Adipose tissue (tissue), 3 donors: ENCODE data around the gene SERPINB6. TPM values are rescaled to one million over a fixed set of nuclear protein-coding genes. Genes with fewer than 3 reads are reported as not detected.
"Not testable (repeated sequence)": the region's sequence is repeated elsewhere in the genome, so short reads cannot be mapped to it uniquely, and the experiment has no call there.

ENCODE experiments used
- H3K27ac ChIP-seq: one replicate; pipeline ENCODE4 v1.5.1; 2013; ENCODE audit warnings: low read depth, low read length
- WGBS, 3 donors: extraction: QIAGEN DNeasy Blood & Tissue Kit; methylation state at CpG; one replicate each; pipeline ENCODE4 v1.1.7; 2013; 5-methylcytosine and 5-hydroxymethylcytosine counted together
- polyA plus RNA-seq, 3 donors: library from polyadenylated mRNA; stranded (reverse); fragments of 200-250 nt; gene quantifications; one replicate each; pipeline ENCODE4 v1.2.3, GENCODE V29; 2013
- donor health status: healthy with polysubstance abuse.
- donor health status: Bipolar disorder and iron deficiency.
- donor health status: healthy.

The SERPINB6 gene
- polyA plus RNA-seq, 3 donors: 105 to 166 (median 139) TPM

- no peak overlapping the region for H3K27ac ChIP-seq
- WGBS, 3 donors: 68 to 90% (median 68%) methylated on average over 4 of the region's 4 CpGs
These were observed 11.2 kb upstream of the SERPINB6 start for GRCh38 chr6:2982426-2983117.

- 71 to 90% (median 74%) methylated on average over 3 of the region's 3 CpGs for WGBS, 3 donors
- H3K27ac ChIP-seq: no peak overlapping the region
These were observed 9.1 kb upstream of the SERPINB6 start for GRCh38 chr6:2980465-2980855.

- H3K27ac ChIP-seq: no peak overlapping the region
- 57 to 73% (median 66%) methylated on average over 2 of the region's 2 CpGs for WGBS, 3 donors
These were observed 8.6 kb upstream of the SERPINB6 start for GRCh38 chr6:2979819-2980464.

- no peak overlapping the region for H3K27ac ChIP-seq
- 80 to 88% (median 87%) methylated on average over 4 of the region's 4 CpGs for WGBS, 3 donors
These were observed 7.6 kb upstream of the SERPINB6 start for GRCh38 chr6:2978923-2979322.

GRCh38 chr6:2977799-2978590, 6.6 kb upstream of the SERPINB6 start:
- 83 to 94% (median 89%) methylated on average over 3 of the region's 3 CpGs for WGBS, 3 donors
- no peak overlapping the region for H3K27ac ChIP-seq

GRCh38 chr6:2977290-2977689, 5.9 kb upstream of the SERPINB6 start:
- H3K27ac ChIP-seq: no peak overlapping the region
- WGBS, 3 donors: 71 to 92% (median 87%) methylated on average over 5 of the region's 5 CpGs

- H3K27ac ChIP-seq: no peak overlapping the region
- WGBS, 3 donors: 70 to 78% (median 75%) methylated on average over 7 of the region's 7 CpGs
These were observed 5.3 kb upstream of the SERPINB6 start for GRCh38 chr6:2976571-2977085.

GRCh38 chr6:2976060-2976459, 4.7 kb upstream of the SERPINB6 start:
- no peak overlapping the region for H3K27ac ChIP-seq

GRCh38 chr6:2973676-2974075, 2.3 kb upstream of the SERPINB6 start:
- WGBS, 3 donors: 47 to 91% (median 58%) methylated on average over 5 of the region's 5 CpGs
- no peak overlapping the region for H3K27ac ChIP-seq

More at GRCh38 chr6:2976060-2976459, 4.7 kb upstream of the SERPINB6 start:
- 88 to 94% (median 92%) methylated on average over 5 of the region's 5 CpGs for WGBS, 3 donors

GRCh38 chr6:2973180-2973579, 1.8 kb upstream of the SERPINB6 start:
- 95 to 98% (median 97%) methylated on average over 6 of the region's 6 CpGs for WGBS, 3 donors
- H3K27ac ChIP-seq: not testable (repeated sequence)

- WGBS, 3 donors: 98% methylated on average over 5 of the region's 5 CpGs
These were observed 1.3 kb upstream of the SERPINB6 start for GRCh38 chr6:2972685-2973084.

GRCh38 chr6:2972219-2972487, 786 bp upstream of the SERPINB6 start:
- WGBS, 3 donors: 40 to 89% (median 41%) methylated on average over 1 of the region's 1 CpG
- H3K27ac ChIP-seq: peak overlapping the region; percentile 91

More at GRCh38 chr6:2972685-2973084, 1.3 kb upstream of the SERPINB6 start:
- not testable (repeated sequence) for H3K27ac ChIP-seq

GRCh38 chr6:2970753-2971419, 481 bp downstream of the SERPINB6 start:
- WGBS, 3 donors: 0 to 1% (median 0%) methylated on average over 42 to 80 of the region's 80 CpGs
- peak overlapping the region; percentile 91 for H3K27ac ChIP-seq

GRCh38 chr6:2970034-2970685, 1.2 kb downstream of the SERPINB6 start:
- 20 to 34% (median 30%) methylated on average over 10 of the region's 10 CpGs for WGBS, 3 donors
- no peak overlapping the region for H3K27ac ChIP-seq

GRCh38 chr6:2969549-2969948, 1.8 kb downstream of the SERPINB6 start:
- 86 to 93% (median 88%) methylated on average over 3 of the region's 3 CpGs for WGBS, 3 donors
- no peak overlapping the region for H3K27ac ChIP-seq

GRCh38 chr6:2968600-2969135, 2.7 kb downstream of the SERPINB6 start:
- WGBS, 3 donors: 67 to 70% (median 67%) methylated on average over 8 of the region's 8 CpGs
- H3K27ac ChIP-seq: no peak overlapping the region

GRCh38 chr6:2967936-2968335, 3.4 kb downstream of the SERPINB6 start:
- 98 to 99% (median 99%) methylated on average over 7 of the region's 7 CpGs for WGBS, 3 donors
- no peak overlapping the region for H3K27ac ChIP-seq

- no peak overlapping the region for H3K27ac ChIP-seq
- WGBS, 3 donors: 38 to 87% (median 83%) methylated on average over 9 of the region's 9 CpGs
These were observed 5.0 kb downstream of the SERPINB6 start for GRCh38 chr6:2966347-2966746.
